MM.1S (cell line): ENCODE results near the gene PHETA1.

ENCODE experiments used
- CTCF ChIP-seq: fragments of 300-600 bp; sonication (generic); IDR thresholded peaks from 2 replicates; pipeline ENCODE4 v1.5.1; 2016; ENCODE audit warnings: antibody characterized with exemption, low read length, mixed read lengths
- EZH2phosphoT487 ChIP-seq: fragments of 300-600 bp; sonication (generic); IDR thresholded peaks from 2 replicates; pipeline ENCODE4 v1.6.1; 2018; ENCODE audit warnings: antibody characterized with exemption, low read length

- TF ChIP-seq CTCF (no peak), EZH2phosphoT487 (no peak)
These were observed 5.3 kb downstream of the PHETA1 start for GRCh38 chr12:111363578-111363977.
